ENCODE measurements around the gene TRIM41. TPM values are rescaled to one million over a fixed set of nuclear protein-coding genes. Genes with fewer than 3 reads are reported as not detected.

TRIM41 gene
- total and polyA plus RNA-seq, 3 experiments from 2014 or later: 2.2 to 42.7 (median 35.2) TPM

GRCh38 chr5:181221105-181221791 lies 1.8 kb upstream of the TRIM41 start:
- H3K27ac ChIP-seq (ENCODE audit: low read depth, low read length): peak overlapping the region; percentile 91
- no peaks in the 10 kb centered on the region for H3K36me3 ChIP-seq (ENCODE audit: insufficient read depth, low read length)
- POLR2A ChIA-PET: interaction anchor here (0.6 to 4.4 kb wide), 10 partner anchors 14 to 48 kb away, joined by 3 to 101 read pairs (median 18); partner anchors contain the start of genes RACK1, TRIM52 and TRIM7
- peak; percentile 59 to 86 (median 85) for DNase-seq
- H3K9me3 Mint-ChIP-seq: peaks cover 0 to 13% (median 11%) of the 10 kb centered on the region in 5 donors
- H3K27ac Mint-ChIP-seq: peak overlapping the region; percentile 91 to 100 (median 100)
- H3K4me1 Mint-ChIP-seq: peaks cover 67 to 81% (median 68%) of the 10 kb centered on the region in 3 donors
- no peaks in the 10 kb centered on the region for H3K9me3 ChIP-seq (ENCODE audit: low read length)
- no peaks in the 10 kb centered on the region for H3K27me3 ChIP-seq (ENCODE audit: insufficient read depth, low read length, poor library complexity, severe bottlenecking)
- CTCF ChIA-PET: interaction anchor here (1.1 to 3.6 kb wide), 8 partner anchors 14 to 39 kb away, joined by 3 to 40 read pairs (median 10); partner anchors contain the start of genes RACK1 and TRIM52
- H3K4me1 ChIP-seq (ENCODE audit: insufficient read depth, low read length): peaks cover 55% of the 10 kb centered on the region
- H3K27me3 Mint-ChIP-seq: peaks cover 4 to 31% of the 10 kb centered on the region in 2 donors
- peaks cover 0 to 35% (median 0%) of the 10 kb centered on the region in 3 donors for H3K36me3 Mint-ChIP-seq
- peak overlapping the region; percentile 88 to 99 (median 92) for H3K4me3 Mint-ChIP-seq
- H3K4me3 ChIP-seq (ENCODE audit: low read length): peak overlapping the region; percentile 85

- H3K4me3 ChIP-seq (ENCODE audit: low read length): peak overlapping the region; percentile 85
- Mint-ChIP-seq H3K9me3 (peaks cover 0 to 13% (median 11%) of the 10 kb centered on the region in 5 donors), H3K4me3 (peak overlapping the region; percentile 88 to 99 (median 92)), H3K4me1 (peaks cover 67 to 82% (median 67%) of the 10 kb centered on the region in 3 donors), H3K36me3 (peaks cover 0 to 35% (median 0%) of the 10 kb centered on the region in 3 donors), H3K27ac (peak overlapping the region; percentile 91 to 100 (median 100)), H3K27me3 (peaks cover 4 to 31% of the 10 kb centered on the region in 2 donors)
- H3K36me3 ChIP-seq (ENCODE audit: insufficient read depth, low read length): no peaks in the 10 kb centered on the region
- H3K9me3 ChIP-seq (ENCODE audit: low read length): no peaks in the 10 kb centered on the region
- CTCF ChIA-PET: interaction anchor here (1.3 to 3.6 kb wide), 7 partner anchors 14 to 42 kb away, joined by 3 to 40 read pairs (median 13); partner anchors contain the start of genes RACK1 and TRIM52
- POLR2A ChIA-PET: interaction anchor here (0.6 to 4.4 kb wide), 9 partner anchors 13 to 43 kb away, joined by 3 to 101 read pairs (median 20); partner anchors contain the start of genes RACK1, TRIM52 and TRIM7
- H3K27me3 ChIP-seq (ENCODE audit: insufficient read depth, low read length, poor library complexity, severe bottlenecking): no peaks in the 10 kb centered on the region
- H3K27ac ChIP-seq (ENCODE audit: low read depth, low read length): peak overlapping the region; percentile 91
- peak; percentile 90 to 98 (median 95) for DNase-seq
- peaks cover 54% of the 10 kb centered on the region for H3K4me1 ChIP-seq (ENCODE audit: insufficient read depth, low read length)
These were observed 1.1 kb upstream of the TRIM41 start for GRCh38 chr5:181221792-181222629.

GRCh38 chr5:181222630-181223057 lies 437 bp upstream of the TRIM41 start:
- ChIA-PET POLR2A (interaction anchor here (0.6 to 4.4 kb wide), 8 partner anchors 13 to 38 kb away, joined by 3 to 101 read pairs (median 26); partner anchors contain the start of genes RACK1, TRIM52 and TRIM7), CTCF (interaction anchor here (1.3 to 3.6 kb wide), 7 partner anchors 15 to 41 kb away, joined by 3 to 40 read pairs (median 13); partner anchors contain the start of genes RACK1 and TRIM52)
- Histone ChIP-seq H3K36me3 (ENCODE audit: insufficient read depth, low read length) (no peaks in the 10 kb centered on the region), H3K4me3 (ENCODE audit: low read length) (peak overlapping the region; percentile 85), H3K27me3 (ENCODE audit: insufficient read depth, low read length, poor library complexity, severe bottlenecking) (no peaks in the 10 kb centered on the region), H3K4me1 (ENCODE audit: insufficient read depth, low read length) (peaks cover 54% of the 10 kb centered on the region), H3K9me3 (ENCODE audit: low read length) (no peaks in the 10 kb centered on the region), H3K27ac (ENCODE audit: low read depth, low read length) (peak overlapping the region; percentile 91)
- H3K4me3 Mint-ChIP-seq: peak overlapping the region; percentile 88 to 99 (median 92)
- H3K9me3 Mint-ChIP-seq: peaks cover 0 to 13% (median 11%) of the 10 kb centered on the region in 5 donors
- H3K36me3 Mint-ChIP-seq: peaks cover 0 to 33% (median 0%) of the 10 kb centered on the region in 3 donors
- H3K4me1 Mint-ChIP-seq: peaks cover 62 to 81% (median 63%) of the 10 kb centered on the region in 3 donors
- no peak for DNase-seq
- H3K27me3 Mint-ChIP-seq: peaks cover 4 to 27% of the 10 kb centered on the region in 2 donors
- peak overlapping the region; percentile 91 to 100 (median 100) for H3K27ac Mint-ChIP-seq

- Mint-ChIP-seq H3K27me3 (peaks cover 0 to 18% of the 10 kb centered on the region in 2 donors), H3K4me3 (peak overlapping the region; percentile 88 to 99 (median 92)), H3K36me3 (peaks cover 0 to 27% (median 0%) of the 10 kb centered on the region in 3 donors), H3K4me1 (peaks cover 53 to 73% (median 54%) of the 10 kb centered on the region in 3 donors), H3K9me3 (peaks cover 0 to 10% (median 6%) of the 10 kb centered on the region in 5 donors), H3K27ac (peak overlapping the region; percentile 91 to 100 (median 100))
- peak in 1 of 5 donors; percentile 83 for DNase-seq
- CTCF ChIA-PET: interaction anchor here (0.7 to 3.6 kb wide), 8 partner anchors 11 to 39 kb away, joined by 3 to 40 read pairs (median 10); partner anchors contain the start of genes RACK1 and TRIM52
- Histone ChIP-seq H3K27me3 (ENCODE audit: insufficient read depth, low read length, poor library complexity, severe bottlenecking) (no peaks in the 10 kb centered on the region), H3K27ac (ENCODE audit: low read depth, low read length) (peak overlapping the region; percentile 91), H3K4me3 (ENCODE audit: low read length) (peak overlapping the region; percentile 85), H3K36me3 (ENCODE audit: insufficient read depth, low read length) (no peaks in the 10 kb centered on the region), H3K4me1 (ENCODE audit: insufficient read depth, low read length) (peaks cover 54% of the 10 kb centered on the region), H3K9me3 (ENCODE audit: low read length) (no peaks in the 10 kb centered on the region)
- POLR2A ChIA-PET: interaction anchor here (0.6 to 4.4 kb wide), 9 partner anchors 11 to 40 kb away, joined by 3 to 101 read pairs (median 17); partner anchors contain the start of genes RACK1 and TRIM52
These were observed 778 bp downstream of the TRIM41 start for GRCh38 chr5:181223729-181224389.

- Mint-ChIP-seq H3K27me3 (peaks cover 0 to 18% of the 10 kb centered on the region in 2 donors), H3K4me1 (peaks cover 60 to 77% (median 62%) of the 10 kb centered on the region in 3 donors), H3K27ac (peak overlapping the region; percentile 91 to 100 (median 100)), H3K36me3 (peaks cover 0 to 34% (median 2%) of the 10 kb centered on the region in 3 donors), H3K4me3 (peak overlapping the region; percentile 88 to 99 (median 92)), H3K9me3 (peaks cover 0 to 10% (median 6%) of the 10 kb centered on the region in 5 donors)
- peak in 4 of 5 donors; percentile 42 to 73 (median 52) for DNase-seq
- Histone ChIP-seq H3K27ac (ENCODE audit: low read depth, low read length) (peak overlapping the region; percentile 91), H3K9me3 (ENCODE audit: low read length) (no peaks in the 10 kb centered on the region), H3K27me3 (ENCODE audit: insufficient read depth, low read length, poor library complexity, severe bottlenecking) (no peaks in the 10 kb centered on the region), H3K4me3 (ENCODE audit: low read length) (peak overlapping the region; percentile 85), H3K4me1 (ENCODE audit: insufficient read depth, low read length) (peaks cover 55% of the 10 kb centered on the region), H3K36me3 (ENCODE audit: insufficient read depth, low read length) (no peaks in the 10 kb centered on the region)
- ChIA-PET POLR2A (interaction anchor here (0.6 to 4.4 kb wide), 6 partner anchors 11 to 36 kb away, joined by 3 to 101 read pairs (median 40); partner anchors contain the start of genes RACK1 and TRIM52), CTCF (interaction anchor here (0.7 to 3.6 kb wide), 8 partner anchors 11 to 40 kb away, joined by 3 to 39 read pairs (median 6); partner anchors contain the start of gene TRIM52)
These were observed 1.5 kb downstream of the TRIM41 start for GRCh38 chr5:181224390-181225229.

GRCh38 chr5:181229996-181230395 lies 6.9 kb downstream of the TRIM41 start:
- H3K4me3 Mint-ChIP-seq: no peak overlapping the region
- H3K27me3 ChIP-seq (ENCODE audit: insufficient read depth, low read length, poor library complexity, severe bottlenecking): no peaks in the 10 kb centered on the region
- H3K9me3 Mint-ChIP-seq: no peaks in the 10 kb centered on the region
- ChIA-PET POLR2A (no interaction called here), CTCF (no interaction called here)
- no peak overlapping the region for H3K4me3 ChIP-seq (ENCODE audit: low read length)
- peak overlapping the region; percentile 3 to 97 (median 72) for H3K27ac Mint-ChIP-seq
- H3K27ac ChIP-seq (ENCODE audit: low read depth, low read length): no peak overlapping the region
- H3K36me3 ChIP-seq (ENCODE audit: insufficient read depth, low read length): peaks cover 25% of the 10 kb centered on the region
- peaks cover 28 to 42% (median 32%) of the 10 kb centered on the region in 3 donors for H3K4me1 Mint-ChIP-seq
- no peaks in the 10 kb centered on the region for H3K9me3 ChIP-seq (ENCODE audit: low read length)
- H3K27me3 Mint-ChIP-seq: no peaks in the 10 kb centered on the region
- H3K4me1 ChIP-seq (ENCODE audit: insufficient read depth, low read length): peaks cover 25% of the 10 kb centered on the region
- DNase-seq: no peak
- peaks cover 4 to 61% (median 12%) of the 10 kb centered on the region in 3 donors for H3K36me3 Mint-ChIP-seq
